ENCODE results near the gene MAP2. TPM values are rescaled to one million over a fixed set of nuclear protein-coding genes. Genes with fewer than 3 reads are reported as not detected.
A peak's percentile ranks its signal among the peaks of the same experiment; 100 is the strongest.

MAP2 gene
- total and polyA plus RNA-seq, 2 experiments from 2014 or later: 2.9 to 4.4 TPM

DNA sequence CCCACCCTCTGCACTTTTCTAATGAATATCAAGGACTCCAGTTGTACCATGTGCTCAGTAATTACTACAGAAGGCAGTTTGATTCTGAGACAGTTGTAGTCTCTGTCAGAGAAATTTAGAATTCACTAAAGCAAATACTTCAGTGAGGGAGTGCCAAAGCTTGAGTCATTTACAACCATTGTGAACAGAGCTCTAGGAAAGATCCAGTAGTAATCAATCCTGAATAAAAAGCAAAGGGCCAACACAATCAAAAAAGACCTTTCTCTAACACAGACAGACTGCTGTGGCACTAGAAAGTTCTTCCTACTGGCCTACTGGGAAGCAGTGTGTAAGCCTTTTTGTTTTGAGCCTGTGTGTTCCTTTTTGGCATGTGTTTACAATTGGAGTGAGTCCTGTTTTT lies 212.2 kb downstream of the MAP2 start:
- Histone ChIP-seq H3K36me3 (ENCODE audit: insufficient read depth) (no peaks in the 10 kb centered on the region), H3K4me2 (no peak overlapping the region), H3K27ac (ENCODE audit: low read depth) (no peak overlapping the region), H3K4me3 (no peak overlapping the region), H3K79me2 (replicated peaks; ENCODE audit: insufficient read depth) (no peaks in the 10 kb centered on the region), H4K20me1 (replicated peaks; ENCODE audit: insufficient read depth) (no peaks in the 10 kb centered on the region), H2AFZ (peak overlapping the region; percentile 65; the same call in 1 of the 2 replicates), H3K9me2 (ENCODE audit: insufficient read depth) (no peaks in the 10 kb centered on the region), H3K27me3 (ENCODE audit: insufficient read depth) (no peaks in the 10 kb centered on the region), H3F3A (replicated peaks; ENCODE audit: low read depth) (no peaks in the 10 kb centered on the region), H3K4me1 (ENCODE audit: insufficient read depth) (no peaks in the 10 kb centered on the region)
- Mint-ChIP-seq H3K4me3 (no peak overlapping the region), H3K4me1 (peaks cover 2% of the 10 kb centered on the region; the same call in 1 of the 3 replicates), H3K27ac (0 out of 2 replicates have a peak overlapping the region, but pooled peaks have one; percentile 23), H3K27me3 (ENCODE audit: insufficient read depth, low read depth, poor library complexity) (no peaks in the 10 kb centered on the region), H3K36me3 (ENCODE audit: low read depth) (no peaks in the 10 kb centered on the region), H3K9me3 (no peaks in the 10 kb centered on the region)
- DNase-seq (ENCODE audit: low spot score): no peak
- TF ChIP-seq CREB1 (CRISPR knock-in tag; IDR thresholded peaks at IDR 0.05; ENCODE audit: low read depth) (no peak), POLR2AphosphoS5 (IDR thresholded peaks at IDR 0.05; ENCODE audit: low read depth) (no peak), EZH2phosphoT487 (IDR thresholded peaks at IDR 0.05; ENCODE audit: unreplicated experiment) (no peak), ZNF331 (CRISPR knock-in tag; IDR thresholded peaks at IDR 0.05; ENCODE audit: low read depth) (no peak), ZNF114 (CRISPR knock-in tag; IDR thresholded peaks at IDR 0.05) (no peak), NANOG (IDR thresholded peaks at IDR 0.05; ENCODE audit: borderline replicate concordance) (no peak), JUNB (IDR thresholded peaks at IDR 0.05; ENCODE audit: unreplicated experiment) (no peak), EZH2 (IDR thresholded peaks at IDR 0.05; ENCODE audit: low read depth, unreplicated experiment) (no peak), STAT1 (IDR thresholded peaks at IDR 0.05; ENCODE audit: unreplicated experiment) (no peak)
- TF ChIP-seq, protein P1, sequence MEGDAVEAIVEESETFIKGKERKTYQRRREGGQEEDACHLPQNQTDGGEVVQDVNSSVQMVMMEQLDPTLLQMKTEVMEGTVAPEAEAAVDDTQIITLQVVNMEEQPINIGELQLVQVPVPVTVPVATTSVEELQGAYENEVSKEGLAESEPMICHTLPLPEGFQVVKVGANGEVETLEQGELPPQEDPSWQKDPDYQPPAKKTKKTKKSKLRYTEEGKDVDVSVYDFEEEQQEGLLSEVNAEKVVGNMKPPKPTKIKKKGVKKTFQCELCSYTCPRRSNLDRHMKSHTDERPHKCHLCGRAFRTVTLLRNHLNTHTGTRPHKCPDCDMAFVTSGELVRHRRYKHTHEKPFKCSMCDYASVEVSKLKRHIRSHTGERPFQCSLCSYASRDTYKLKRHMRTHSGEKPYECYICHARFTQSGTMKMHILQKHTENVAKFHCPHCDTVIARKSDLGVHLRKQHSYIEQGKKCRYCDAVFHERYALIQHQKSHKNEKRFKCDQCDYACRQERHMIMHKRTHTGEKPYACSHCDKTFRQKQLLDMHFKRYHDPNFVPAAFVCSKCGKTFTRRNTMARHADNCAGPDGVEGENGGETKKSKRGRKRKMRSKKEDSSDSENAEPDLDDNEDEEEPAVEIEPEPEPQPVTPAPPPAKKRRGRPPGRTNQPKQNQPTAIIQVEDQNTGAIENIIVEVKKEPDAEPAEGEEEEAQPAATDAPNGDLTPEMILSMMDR (conservative IDR thresholded peaks at IDR 0.05; ENCODE audit: low read depth in 2 of 2): no peak
- TF ChIP-seq, protein P2, sequence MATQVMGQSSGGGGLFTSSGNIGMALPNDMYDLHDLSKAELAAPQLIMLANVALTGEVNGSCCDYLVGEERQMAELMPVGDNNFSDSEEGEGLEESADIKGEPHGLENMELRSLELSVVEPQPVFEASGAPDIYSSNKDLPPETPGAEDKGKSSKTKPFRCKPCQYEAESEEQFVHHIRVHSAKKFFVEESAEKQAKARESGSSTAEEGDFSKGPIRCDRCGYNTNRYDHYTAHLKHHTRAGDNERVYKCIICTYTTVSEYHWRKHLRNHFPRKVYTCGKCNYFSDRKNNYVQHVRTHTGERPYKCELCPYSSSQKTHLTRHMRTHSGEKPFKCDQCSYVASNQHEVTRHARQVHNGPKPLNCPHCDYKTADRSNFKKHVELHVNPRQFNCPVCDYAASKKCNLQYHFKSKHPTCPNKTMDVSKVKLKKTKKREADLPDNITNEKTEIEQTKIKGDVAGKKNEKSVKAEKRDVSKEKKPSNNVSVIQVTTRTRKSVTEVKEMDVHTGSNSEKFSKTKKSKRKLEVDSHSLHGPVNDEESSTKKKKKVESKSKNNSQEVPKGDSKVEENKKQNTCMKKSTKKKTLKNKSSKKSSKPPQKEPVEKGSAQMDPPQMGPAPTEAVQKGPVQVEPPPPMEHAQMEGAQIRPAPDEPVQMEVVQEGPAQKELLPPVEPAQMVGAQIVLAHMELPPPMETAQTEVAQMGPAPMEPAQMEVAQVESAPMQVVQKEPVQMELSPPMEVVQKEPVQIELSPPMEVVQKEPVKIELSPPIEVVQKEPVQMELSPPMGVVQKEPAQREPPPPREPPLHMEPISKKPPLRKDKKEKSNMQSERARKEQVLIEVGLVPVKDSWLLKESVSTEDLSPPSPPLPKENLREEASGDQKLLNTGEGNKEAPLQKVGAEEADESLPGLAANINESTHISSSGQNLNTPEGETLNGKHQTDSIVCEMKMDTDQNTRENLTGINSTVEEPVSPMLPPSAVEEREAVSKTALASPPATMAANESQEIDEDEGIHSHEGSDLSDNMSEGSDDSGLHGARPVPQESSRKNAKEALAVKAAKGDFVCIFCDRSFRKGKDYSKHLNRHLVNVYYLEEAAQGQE (IDR thresholded peaks at IDR 0.05; ENCODE audit: unreplicated experiment): no peak
- TF ChIP-seq, protein P3, sequence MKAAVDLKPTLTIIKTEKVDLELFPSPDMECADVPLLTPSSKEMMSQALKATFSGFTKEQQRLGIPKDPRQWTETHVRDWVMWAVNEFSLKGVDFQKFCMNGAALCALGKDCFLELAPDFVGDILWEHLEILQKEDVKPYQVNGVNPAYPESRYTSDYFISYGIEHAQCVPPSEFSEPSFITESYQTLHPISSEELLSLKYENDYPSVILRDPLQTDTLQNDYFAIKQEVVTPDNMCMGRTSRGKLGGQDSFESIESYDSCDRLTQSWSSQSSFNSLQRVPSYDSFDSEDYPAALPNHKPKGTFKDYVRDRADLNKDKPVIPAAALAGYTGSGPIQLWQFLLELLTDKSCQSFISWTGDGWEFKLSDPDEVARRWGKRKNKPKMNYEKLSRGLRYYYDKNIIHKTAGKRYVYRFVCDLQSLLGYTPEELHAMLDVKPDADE (IDR thresholded peaks at IDR 0.05): no peak
- TF ChIP-seq, protein P4, sequence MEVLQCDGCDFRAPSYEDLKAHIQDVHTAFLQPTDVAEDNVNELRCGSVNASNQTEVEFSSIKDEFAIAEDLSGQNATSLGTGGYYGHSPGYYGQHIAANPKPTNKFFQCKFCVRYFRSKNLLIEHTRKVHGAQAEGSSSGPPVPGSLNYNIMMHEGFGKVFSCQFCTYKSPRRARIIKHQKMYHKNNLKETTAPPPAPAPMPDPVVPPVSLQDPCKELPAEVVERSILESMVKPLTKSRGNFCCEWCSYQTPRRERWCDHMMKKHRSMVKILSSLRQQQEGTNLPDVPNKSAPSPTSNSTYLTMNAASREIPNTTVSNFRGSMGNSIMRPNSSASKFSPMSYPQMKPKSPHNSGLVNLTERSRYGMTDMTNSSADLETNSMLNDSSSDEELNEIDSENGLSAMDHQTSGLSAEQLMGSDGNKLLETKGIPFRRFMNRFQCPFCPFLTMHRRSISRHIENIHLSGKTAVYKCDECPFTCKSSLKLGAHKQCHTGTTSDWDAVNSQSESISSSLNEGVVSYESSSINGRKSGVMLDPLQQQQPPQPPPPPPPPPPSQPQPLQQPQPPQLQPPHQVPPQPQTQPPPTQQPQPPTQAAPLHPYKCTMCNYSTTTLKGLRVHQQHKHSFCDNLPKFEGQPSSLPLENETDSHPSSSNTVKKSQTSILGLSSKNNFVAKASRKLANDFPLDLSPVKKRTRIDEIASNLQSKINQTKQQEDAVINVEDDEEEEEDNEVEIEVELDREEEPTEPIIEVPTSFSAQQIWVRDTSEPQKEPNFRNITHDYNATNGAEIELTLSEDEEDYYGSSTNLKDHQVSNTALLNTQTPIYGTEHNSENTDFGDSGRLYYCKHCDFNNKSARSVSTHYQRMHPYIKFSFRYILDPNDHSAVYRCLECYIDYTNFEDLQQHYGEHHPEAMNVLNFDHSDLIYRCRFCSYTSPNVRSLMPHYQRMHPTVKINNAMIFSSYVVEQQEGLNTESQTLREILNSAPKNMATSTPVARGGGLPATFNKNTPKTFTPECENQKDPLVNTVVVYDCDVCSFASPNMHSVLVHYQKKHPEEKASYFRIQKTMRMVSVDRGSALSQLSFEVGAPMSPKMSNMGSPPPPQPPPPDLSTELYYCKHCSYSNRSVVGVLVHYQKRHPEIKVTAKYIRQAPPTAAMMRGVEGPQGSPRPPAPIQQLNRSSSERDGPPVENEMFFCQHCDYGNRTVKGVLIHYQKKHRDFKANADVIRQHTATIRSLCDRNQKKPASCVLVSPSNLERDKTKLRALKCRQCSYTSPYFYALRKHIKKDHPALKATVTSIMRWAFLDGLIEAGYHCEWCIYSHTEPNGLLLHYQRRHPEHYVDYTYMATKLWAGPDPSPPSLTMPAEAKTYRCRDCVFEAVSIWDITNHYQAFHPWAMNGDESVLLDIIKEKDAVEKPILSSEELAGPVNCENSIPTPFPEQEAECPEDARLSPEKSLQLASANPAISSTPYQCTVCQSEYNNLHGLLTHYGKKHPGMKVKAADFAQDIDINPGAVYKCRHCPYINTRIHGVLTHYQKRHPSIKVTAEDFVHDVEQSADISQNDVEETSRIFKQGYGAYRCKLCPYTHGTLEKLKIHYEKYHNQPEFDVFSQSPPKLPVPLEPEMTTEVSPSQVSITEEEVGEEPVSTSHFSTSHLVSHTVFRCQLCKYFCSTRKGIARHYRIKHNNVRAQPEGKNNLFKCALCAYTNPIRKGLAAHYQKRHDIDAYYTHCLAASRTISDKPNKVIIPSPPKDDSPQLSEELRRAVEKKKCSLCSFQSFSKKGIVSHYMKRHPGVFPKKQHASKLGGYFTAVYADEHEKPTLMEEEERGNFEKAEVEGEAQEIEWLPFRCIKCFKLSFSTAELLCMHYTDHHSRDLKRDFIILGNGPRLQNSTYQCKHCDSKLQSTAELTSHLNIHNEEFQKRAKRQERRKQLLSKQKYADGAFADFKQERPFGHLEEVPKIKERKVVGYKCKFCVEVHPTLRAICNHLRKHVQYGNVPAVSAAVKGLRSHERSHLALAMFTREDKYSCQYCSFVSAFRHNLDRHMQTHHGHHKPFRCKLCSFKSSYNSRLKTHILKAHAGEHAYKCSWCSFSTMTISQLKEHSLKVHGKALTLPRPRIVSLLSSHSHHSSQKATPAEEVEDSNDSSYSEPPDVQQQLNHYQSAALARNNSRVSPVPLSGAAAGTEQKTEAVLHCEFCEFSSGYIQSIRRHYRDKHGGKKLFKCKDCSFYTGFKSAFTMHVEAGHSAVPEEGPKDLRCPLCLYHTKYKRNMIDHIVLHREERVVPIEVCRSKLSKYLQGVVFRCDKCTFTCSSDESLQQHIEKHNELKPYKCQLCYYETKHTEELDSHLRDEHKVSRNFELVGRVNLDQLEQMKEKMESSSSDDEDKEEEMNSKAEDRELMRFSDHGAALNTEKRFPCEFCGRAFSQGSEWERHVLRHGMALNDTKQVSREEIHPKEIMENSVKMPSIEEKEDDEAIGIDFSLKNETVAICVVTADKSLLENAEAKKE (CRISPR knock-in tag; IDR thresholded peaks at IDR 0.05): no peak
- no peak for ATAC-seq

Measured in GM23338 (cell line).